ENCODE measurements around the gene SIGLEC5.

The SIGLEC5 gene

GRCh38 chr19:51640386-51640785, 10.2 kb upstream of the SIGLEC5 start:
- TF ChIP-seq ZBTB7A (IDR thresholded peaks at IDR 0.05; ENCODE audit: low read depth) (no peak), CREB1 (IDR thresholded peaks at IDR 0.05; ENCODE audit: low read depth) (no peak), TCF12 (IDR thresholded peaks at IDR 0.05; ENCODE audit: low read depth) (no peak), USF1 (IDR thresholded peaks at IDR 0.05) (no peak), REST (IDR thresholded peaks at IDR 0.05; ENCODE audit: low read depth) (no peak), TEAD4 (IDR thresholded peaks at IDR 0.05) (no peak), YY1 (IDR thresholded peaks at IDR 0.05; ENCODE audit: low read depth) (no peak), EP300 (IDR thresholded peaks at IDR 0.05; ENCODE audit: borderline replicate concordance) (no peak), CEBPB (IDR thresholded peaks at IDR 0.05) (no peak), RAD21 (IDR thresholded peaks at IDR 0.05; ENCODE audit: low read depth) (no peak), EGR1 (IDR thresholded peaks at IDR 0.05) (no peak), MAX (IDR thresholded peaks at IDR 0.05) (no peak), FOXM1 (IDR thresholded peaks at IDR 0.05; ENCODE audit: borderline replicate concordance, low read depth) (no peak), NFIC (IDR thresholded peaks at IDR 0.05) (no peak), TAF1 (IDR thresholded peaks at IDR 0.05; ENCODE audit: low read depth) (no peak)

DNA sequence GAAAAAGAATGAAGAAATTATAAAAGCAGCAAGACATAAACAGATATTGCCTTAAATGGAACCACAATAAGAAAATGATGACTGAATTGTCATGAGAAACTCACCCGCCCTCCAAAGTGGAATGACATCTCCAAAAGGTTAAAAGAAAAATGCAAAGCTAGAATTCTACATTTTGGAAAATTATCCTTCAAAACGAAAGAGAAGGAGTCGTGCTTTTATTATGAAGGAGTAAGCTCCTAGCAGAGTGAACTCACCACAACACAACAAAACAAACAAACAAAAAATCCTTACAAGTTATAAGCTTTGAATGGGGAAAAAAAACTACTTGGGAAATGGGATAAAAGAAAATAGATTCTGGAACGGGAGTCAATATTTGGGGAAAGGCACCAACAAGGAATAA, 9.7 kb upstream of the SIGLEC5 start:
- no peak for TF ChIP-seq TEAD4 (IDR thresholded peaks at IDR 0.05)
- TF ChIP-seq EGR1 (IDR thresholded peaks at IDR 0.05) = no peak
- no peak for TF ChIP-seq REST (IDR thresholded peaks at IDR 0.05; ENCODE audit: low read depth)
- TF ChIP-seq ZBTB7A (IDR thresholded peaks at IDR 0.05; ENCODE audit: low read depth) = no peak
- no peak for TF ChIP-seq YY1 (IDR thresholded peaks at IDR 0.05; ENCODE audit: low read depth)
- TF ChIP-seq TCF12 (IDR thresholded peaks at IDR 0.05; ENCODE audit: low read depth) = no peak
- no peak for TF ChIP-seq CEBPB (IDR thresholded peaks at IDR 0.05)
- no peak for TF ChIP-seq CREB1 (IDR thresholded peaks at IDR 0.05; ENCODE audit: low read depth)
- no peak for TF ChIP-seq FOXM1 (IDR thresholded peaks at IDR 0.05; ENCODE audit: borderline replicate concordance, low read depth)
- no peak for TF ChIP-seq TAF1 (IDR thresholded peaks at IDR 0.05; ENCODE audit: low read depth)
- no peak for TF ChIP-seq MAX (IDR thresholded peaks at IDR 0.05)
- no peak for TF ChIP-seq RAD21 (IDR thresholded peaks at IDR 0.05; ENCODE audit: low read depth)
- TF ChIP-seq EP300 (IDR thresholded peaks at IDR 0.05; ENCODE audit: borderline replicate concordance) = no peak
- TF ChIP-seq USF1 (IDR thresholded peaks at IDR 0.05) = no peak
- TF ChIP-seq NFIC (IDR thresholded peaks at IDR 0.05) = no peak

GRCh38 chr19:51637362-51637978, 7.3 kb upstream of the SIGLEC5 start:
- no peak for TF ChIP-seq FOXM1 (IDR thresholded peaks at IDR 0.05; ENCODE audit: borderline replicate concordance, low read depth)
- no peak for TF ChIP-seq USF1 (IDR thresholded peaks at IDR 0.05)
- TF ChIP-seq CREB1 (IDR thresholded peaks at IDR 0.05; ENCODE audit: low read depth) = no peak
- no peak for TF ChIP-seq NFIC (IDR thresholded peaks at IDR 0.05)
- TF ChIP-seq TEAD4 (IDR thresholded peaks at IDR 0.05) = no peak
- no peak for TF ChIP-seq EP300 (IDR thresholded peaks at IDR 0.05; ENCODE audit: borderline replicate concordance)
- no peak for TF ChIP-seq YY1 (IDR thresholded peaks at IDR 0.05; ENCODE audit: low read depth)
- TF ChIP-seq CEBPB (IDR thresholded peaks at IDR 0.05) = no peak
- no peak for TF ChIP-seq TCF12 (IDR thresholded peaks at IDR 0.05; ENCODE audit: low read depth)
- TF ChIP-seq TAF1 (IDR thresholded peaks at IDR 0.05; ENCODE audit: low read depth) = no peak
- no peak for TF ChIP-seq EGR1 (IDR thresholded peaks at IDR 0.05)
- no peak for TF ChIP-seq RAD21 (IDR thresholded peaks at IDR 0.05; ENCODE audit: low read depth)
- no peak for TF ChIP-seq ZBTB7A (IDR thresholded peaks at IDR 0.05; ENCODE audit: low read depth)
- TF ChIP-seq MAX (IDR thresholded peaks at IDR 0.05) = no peak
- TF ChIP-seq REST (IDR thresholded peaks at IDR 0.05; ENCODE audit: low read depth) = no peak

All from Ishikawa (cell line).